Measurements from ENCODE around the gene RNF213.
"Not testable (repeated sequence)": the region's sequence is repeated elsewhere in the genome, so short reads cannot be mapped to it uniquely, and the experiment has no call there.

Gene RNF213

GRCh38 chr17:80319262-80319998, 58.8 kb downstream of the RNF213 start:
- no peak for DNase-seq (ENCODE audit: low read depth in 3 of 3)

DNA sequence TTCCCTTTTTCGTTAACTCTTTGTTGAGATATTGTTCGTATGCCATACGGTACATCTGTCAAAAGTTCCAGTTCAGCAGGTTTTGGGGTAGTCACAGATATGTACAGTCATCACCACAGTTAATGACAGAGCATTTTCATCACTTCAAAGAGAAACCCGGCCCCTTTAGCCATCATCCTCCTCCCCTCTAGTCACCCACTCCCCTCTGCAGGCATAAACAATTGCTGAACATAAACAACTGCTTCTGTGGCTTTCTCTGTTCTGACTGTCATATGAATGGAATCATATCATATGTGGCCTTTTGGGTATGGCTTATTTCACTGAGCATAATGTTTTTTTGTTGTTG, 59.3 kb downstream of the RNF213 start:
- DNase-seq (ENCODE audit: low read depth in 3 of 3), result no peak

DNA sequence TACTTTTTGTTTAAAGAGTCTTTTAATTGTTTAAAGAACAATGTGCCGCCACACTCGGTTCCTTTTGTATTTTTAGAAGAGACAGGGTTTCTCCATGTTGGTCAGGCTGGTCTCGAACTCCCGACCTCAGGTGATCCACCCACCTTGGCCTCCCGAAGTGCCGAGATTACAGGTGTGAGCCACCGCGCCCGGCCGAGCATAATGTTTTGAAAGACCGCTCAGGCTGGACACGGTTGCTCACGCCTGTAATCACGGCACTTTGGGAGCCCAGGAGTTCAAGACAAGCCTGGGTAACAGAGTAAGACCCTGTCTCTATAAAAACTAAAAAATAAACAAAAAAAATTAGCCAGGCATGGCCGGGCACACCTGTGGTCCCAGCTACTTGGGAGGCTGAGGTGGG, 59.8 kb downstream of the RNF213 start:
- DNase-seq (ENCODE audit: low read depth in 3 of 3), result no peak

- DNase-seq (ENCODE audit: low read depth in 3 of 3), result no peak
These were observed 62.2 kb downstream of the RNF213 start for GRCh38 chr17:80322864-80323263.

- DNase-seq (ENCODE audit: low read depth in 3 of 3), result no peak
These were observed 63.3 kb downstream of the RNF213 start for GRCh38 chr17:80323982-80324381.

- no peak for DNase-seq (ENCODE audit: low read depth in 3 of 3)
These were observed 66.9 kb downstream of the RNF213 start for GRCh38 chr17:80327518-80327917.

DNA sequence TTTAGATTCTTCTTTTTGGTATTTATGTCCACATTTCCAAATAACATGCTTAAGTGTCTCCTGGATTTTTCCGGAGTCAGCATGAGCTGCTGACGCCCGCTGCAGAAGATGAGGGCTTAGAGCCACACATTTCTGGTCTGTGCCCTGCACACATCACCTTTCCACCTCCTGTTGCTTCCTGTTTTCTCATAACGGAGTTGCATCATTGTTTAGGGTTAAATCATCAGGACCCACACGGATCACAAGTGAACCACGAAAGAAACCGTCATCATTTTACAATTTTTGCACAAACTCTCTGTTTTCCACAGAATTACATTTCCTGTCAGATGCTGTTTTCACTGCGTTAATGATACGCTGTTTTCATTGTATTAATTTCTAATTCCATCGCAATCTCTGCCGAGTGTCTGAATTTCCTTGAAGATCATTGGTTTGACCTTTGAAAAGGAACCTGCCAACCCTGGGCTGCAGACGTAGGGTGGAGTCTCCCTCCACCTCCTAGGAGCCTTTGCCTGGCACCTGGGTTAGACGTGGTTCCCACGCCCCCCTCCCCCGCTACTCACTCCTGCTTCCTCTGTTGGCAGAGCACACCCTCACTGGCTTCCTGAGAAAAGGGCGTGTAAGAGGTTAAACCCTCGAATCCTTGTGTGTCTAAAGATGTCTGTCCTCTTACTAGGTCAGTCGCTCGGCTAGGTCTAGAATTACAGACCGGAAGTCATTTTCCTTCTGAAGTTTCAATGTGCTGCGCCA, 68.2 kb downstream of the RNF213 start:
- no peak for DNase-seq (ENCODE audit: low read depth in 3 of 3)

DNA sequence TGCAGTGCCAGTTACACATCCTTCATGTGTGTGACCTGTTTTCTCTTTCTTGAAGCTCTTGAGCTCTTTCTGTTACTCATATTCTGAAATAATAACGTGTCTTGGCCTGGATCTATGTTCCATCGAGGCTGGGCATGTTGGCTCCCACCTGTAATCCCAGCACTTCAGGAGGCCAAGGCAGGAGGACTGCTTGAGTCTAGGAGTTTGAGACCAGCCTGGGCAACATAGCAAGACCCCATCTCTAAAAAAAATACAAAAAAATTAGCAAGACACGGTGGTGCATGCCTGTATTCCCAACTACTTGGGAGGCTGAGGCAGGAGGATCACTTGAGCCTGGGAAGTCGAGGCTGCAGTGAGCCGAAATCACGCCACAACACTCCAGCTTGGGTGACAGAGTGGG, 68.8 kb downstream of the RNF213 start:
- not testable (repeated sequence) for DNase-seq (ENCODE audit: low read depth in 3 of 3)

DNA sequence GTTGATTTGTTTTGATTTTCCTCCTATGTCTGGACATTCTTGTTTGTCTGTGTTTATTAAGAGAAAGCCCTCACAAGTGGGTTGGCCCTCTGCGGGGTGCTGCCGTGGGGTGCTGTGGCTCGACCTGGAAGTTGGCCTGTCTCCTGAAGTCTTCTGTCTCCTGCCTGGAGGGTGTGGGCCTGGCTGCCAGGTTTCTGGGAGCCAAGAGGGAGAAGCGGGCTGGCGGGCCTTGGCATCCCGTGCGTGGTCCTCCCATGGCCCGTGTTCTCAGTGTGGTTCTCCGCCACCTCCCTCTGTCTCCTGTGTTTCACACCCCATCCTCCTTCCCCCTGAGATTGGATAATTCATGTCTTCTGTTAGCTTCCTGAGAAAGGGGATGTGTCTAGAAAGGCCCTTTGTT, 69.6 kb downstream of the RNF213 start:
- DNase-seq (ENCODE audit: low read depth in 3 of 3), result no peak

DNA sequence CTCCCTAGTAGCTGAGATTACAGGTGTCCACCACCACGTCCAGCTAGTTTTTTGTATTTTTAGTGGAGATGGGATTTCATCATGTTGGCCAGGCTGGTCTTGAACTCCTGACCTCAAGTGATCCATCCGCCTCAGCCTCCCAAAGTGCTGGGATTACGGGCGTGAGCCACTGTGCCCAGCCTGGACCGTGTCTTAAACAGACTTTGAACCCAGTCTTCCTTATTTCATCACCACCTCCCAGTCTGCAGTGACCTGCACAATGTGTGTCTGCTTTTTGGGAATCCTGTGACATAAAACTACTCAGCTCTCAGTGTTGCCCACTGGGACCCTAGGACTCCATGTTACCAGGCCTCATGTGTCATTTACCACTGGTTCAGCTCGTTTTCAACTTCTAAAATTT, 70.3 kb downstream of the RNF213 start:
- not testable (repeated sequence) for DNase-seq (ENCODE audit: low read depth in 3 of 3)

DNA sequence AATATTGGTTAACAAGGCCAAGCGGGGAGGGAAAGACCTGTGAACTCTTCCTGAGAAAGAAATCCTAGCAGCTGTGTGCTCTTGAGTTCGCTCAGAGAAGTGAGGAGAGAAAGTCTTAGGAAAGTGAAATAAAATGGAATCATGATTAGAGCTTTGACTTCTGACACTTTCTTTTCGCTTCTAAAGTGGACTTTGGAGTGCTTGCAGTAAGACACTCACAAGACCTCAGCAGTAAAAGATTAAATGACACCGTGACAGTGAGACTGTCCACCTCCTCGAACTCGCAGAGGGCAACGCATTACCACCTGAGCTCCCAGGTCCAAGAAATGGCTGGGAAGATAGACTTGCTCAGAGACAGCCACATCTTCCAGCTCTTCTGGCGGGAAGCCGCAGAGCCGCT, 71.2 kb downstream of the RNF213 start:
- DNase-seq (ENCODE audit: low read depth in 3 of 3), result no peak

DNA sequence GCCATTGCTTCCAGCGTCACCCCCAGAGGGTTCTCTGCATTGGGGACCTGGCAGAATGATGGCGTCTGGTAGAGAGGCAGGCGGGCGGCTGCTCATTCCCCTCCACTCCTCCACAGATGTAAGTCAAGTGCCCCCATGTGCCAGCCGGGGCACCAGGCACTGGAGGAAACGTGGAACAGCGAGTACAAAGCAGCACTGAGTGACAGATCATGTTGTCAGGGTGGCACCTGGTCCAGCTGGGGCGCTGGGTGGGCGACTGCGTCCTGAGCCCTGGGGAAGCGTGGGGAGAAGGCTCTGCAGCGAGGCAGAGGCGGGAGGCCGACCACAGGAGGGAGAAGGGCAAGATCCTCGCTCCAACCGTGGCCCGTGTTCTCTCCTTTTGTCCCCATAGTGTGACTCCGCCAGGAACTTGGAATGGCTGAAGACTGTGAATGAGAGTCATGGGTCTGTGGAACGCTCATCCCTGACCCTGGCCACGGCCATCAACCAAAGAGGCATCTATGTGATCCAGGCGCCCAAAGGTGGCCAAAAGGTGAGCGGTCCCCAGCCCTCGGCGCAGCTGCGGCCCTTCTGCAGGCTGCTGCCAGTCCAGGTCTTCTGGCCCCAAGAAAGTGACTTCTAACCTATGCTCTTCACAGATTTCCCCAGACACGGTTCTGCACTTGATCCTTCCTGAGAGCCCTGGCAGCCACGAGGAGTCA, 76.7 kb downstream of the RNF213 start:
- DNase-seq (ENCODE audit: low read depth in 3 of 3), result no peak

- DNase-seq (ENCODE audit: low read depth in 3 of 3), result no peak
These were observed 78.5 kb downstream of the RNF213 start for GRCh38 chr17:80339118-80339517.

DNA sequence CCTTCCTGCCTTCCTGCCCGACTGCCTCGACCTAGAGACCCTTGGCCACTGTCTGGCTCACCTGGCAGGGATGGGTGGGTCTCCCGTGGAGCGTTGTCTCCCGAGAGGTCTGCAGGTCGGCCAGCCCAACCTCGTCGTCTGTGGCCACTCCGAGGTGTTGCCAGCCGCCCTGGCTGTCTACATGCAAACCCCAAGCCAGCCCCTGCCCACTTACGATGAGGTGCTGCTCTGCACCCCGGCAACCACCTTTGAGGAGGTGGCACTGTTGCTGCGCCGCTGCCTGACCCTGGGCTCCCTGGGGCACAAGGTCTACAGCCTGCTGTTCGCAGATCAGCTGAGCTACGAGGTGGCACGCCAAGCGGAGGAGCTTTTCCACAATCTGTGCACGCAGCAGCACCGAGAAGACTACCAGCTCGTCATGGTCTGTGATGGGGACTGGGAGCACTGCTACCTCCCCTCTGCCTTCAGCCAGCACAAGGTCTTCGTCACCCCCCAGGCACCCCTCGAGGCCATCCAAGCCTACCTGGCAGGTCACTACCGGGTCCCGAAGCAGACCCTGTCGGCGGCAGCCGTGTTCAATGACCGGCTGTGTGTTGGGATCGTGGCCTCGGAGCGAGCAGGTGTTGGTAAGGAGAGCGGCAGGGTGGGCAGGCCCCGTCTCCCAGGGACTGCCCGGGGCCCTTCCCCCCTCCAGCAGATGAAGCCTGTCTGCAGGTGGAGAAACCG, 79.2 kb downstream of the RNF213 start:
- DNase-seq (ENCODE audit: low read depth in 3 of 3), result no peak

GRCh38 chr17:80345321-80345720, 84.7 kb downstream of the RNF213 start:
- DNase-seq (ENCODE audit: low read depth in 3 of 3), result no peak

GRCh38 chr17:80345841-80346497, 85.3 kb downstream of the RNF213 start:
- no peak for DNase-seq (ENCODE audit: low read depth in 3 of 3)

- DNase-seq (ENCODE audit: low read depth in 3 of 3), result no peak
These were observed 86.0 kb downstream of the RNF213 start for GRCh38 chr17:80346498-80347275.

DNA sequence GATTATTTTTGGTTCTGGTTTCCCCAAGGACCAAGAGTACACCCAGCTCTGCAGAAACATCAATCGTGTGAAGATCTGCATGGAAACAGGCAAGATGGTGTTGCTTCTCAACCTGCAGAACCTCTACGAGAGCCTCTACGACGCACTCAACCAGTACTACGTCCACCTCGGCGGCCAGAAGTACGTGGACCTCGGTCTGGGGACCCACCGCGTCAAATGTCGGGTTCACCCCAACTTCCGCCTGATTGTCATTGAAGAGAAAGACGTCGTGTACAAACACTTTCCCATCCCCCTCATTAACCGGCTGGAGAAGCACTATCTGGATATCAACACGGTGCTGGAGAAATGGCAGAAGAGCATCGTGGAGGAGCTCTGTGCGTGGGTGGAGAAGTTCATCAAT, 86.9 kb downstream of the RNF213 start:
- no peak for DNase-seq (ENCODE audit: low read depth in 3 of 3)

GRCh38 chr17:80347948-80348351, 87.3 kb downstream of the RNF213 start:
- no peak for DNase-seq (ENCODE audit: low read depth in 3 of 3)

GRCh38 chr17:80348551-80349150, 88.0 kb downstream of the RNF213 start:
- no peak for DNase-seq (ENCODE audit: low read depth in 3 of 3)
